Ovary (tissue), 9 donors: ENCODE data around the gene CA10. TPM values are rescaled to one million over a fixed set of nuclear protein-coding genes. Genes with fewer than 3 reads are reported as not detected.

Source experiments
- DNase-seq, 5 donors: peaks; one replicate each; pipeline ENCODE4 v3.0.0-alpha.2; 2019 to 2020
- H3K27ac ChIP-seq, 2 donors: fragments of 200-600 bp; one replicate each; pipeline versions ENCODE4 v1.5.1 to v1.8.0; 2019 to 2022
- H3K27me3 ChIP-seq: fragments of 200-600 bp; one replicate; pipeline ENCODE4 v1.8.0; 2022
- H3K36me3 ChIP-seq: fragments of 200-600 bp; sonication (generic); one replicate; pipeline ENCODE4 v1.5.1; 2019
- H3K4me1 ChIP-seq: one replicate; pipeline ENCODE4 v1.8.1; 2013; ENCODE audit warnings: mild to moderate bottlenecking, moderate library complexity; ENCODE audit not compliant: insufficient read depth
- H3K4me3 ChIP-seq: fragments of 200-600 bp; sonication (generic); one replicate; pipeline ENCODE4 v1.5.1; 2017
- H3K9me3 ChIP-seq, 2 donors: fragments of 200-600 bp in 1 of 2; sonication (generic) in 1 of 2; one replicate each; pipeline versions ENCODE4 v1.5.1 to v1.8.1; 2013 to 2019; ENCODE audit warnings: mild to moderate bottlenecking in 1 of 2, moderate library complexity in 1 of 2
- CTCF ChIP-seq, 3 donors: fragments of 450-650 bp in 2 of 3; fragments of 200-600 bp in 1 of 3; IDR thresholded peaks; one replicate each; pipeline versions ENCODE4 v1.5.1 to v1.8.0; 2016 to 2022; ENCODE audit warnings: antibody characterized with exemption in 3 of 3, mild to moderate bottlenecking in 1 of 3
- EP300 ChIP-seq: sonication (generic); formaldehyde crosslinking; IDR thresholded peaks from one replicate; pipeline ENCODE4 v1.6.1; 2017; ENCODE audit warnings: antibody characterized with exemption
- POLR2A ChIP-seq: fragments of 450-650 bp; IDR thresholded peaks from one replicate; pipeline ENCODE4 v1.6.1; 2017; ENCODE audit warnings: antibody characterized with exemption, mild to moderate bottlenecking, moderate library complexity
- WGBS, 3 donors: extraction: QIAGEN DNeasy Blood & Tissue Kit in 1 of 3; methylation state at CpG; one replicate each; pipeline versions ENCODE4 v1.1.5 to v1.1.7; 2013 to 2017; 5-methylcytosine and 5-hydroxymethylcytosine counted together
- intact Hi-C, 4 donors: fragments of 100-400 bp; cut with DNase I; formaldehyde crosslinking; loops; one replicate each; pipeline versions ENCODE4 v1.11.0 to v1.15.1; 2022 to 2023
- polyA plus RNA-seq, 2 donors: library from polyadenylated mRNA; stranded (reverse); fragments of 200-250 nt in 1 of 2; fragments of 350-450 nt in 1 of 2; fragmentation: Illumina TruSeq in 1 of 2; extraction: RNeasy Lipid Tissue Mini Kit (QIAGEN cat#74804) in 1 of 2; gene quantifications; one replicate each; pipeline ENCODE4 v1.2.3, GENCODE V29; 2013 to 2014
- total RNA-seq, 7 donors: library from RNA; depleted of rRNA in 2 of 7; stranded (reverse); fragments of >200 nt in 2 of 7; fragmentation: NEBNext Ultra II Directional in 3 of 7; extraction: Animal tissue kit (Norgen Biotek cat#: 25700) in 3 of 7; gene quantifications; one replicate each; pipeline versions ENCODE4 v1.1.0 to v1.2.4, GENCODE V29; 2016 to 2023
- donor health status: DM: no; HTN: no; CAD: no; lungs with moderate emphysema.
- donor health status: DM: no; HTN: no; CAD: no.
- donor health status: Bipolar disorder and iron deficiency.
- donor health status: DM: yes; HTN: yes; CAD: no.
- donor health status: DM: no; HTN: no; CAD: no.
- donor health status: DM: yes; HTN: yes; CAD: no.

Gene CA10
- total and polyA plus RNA-seq, 9 donors: 0.34 to 4.3 (median 1.2) TPM; not detected in 2

DNA sequence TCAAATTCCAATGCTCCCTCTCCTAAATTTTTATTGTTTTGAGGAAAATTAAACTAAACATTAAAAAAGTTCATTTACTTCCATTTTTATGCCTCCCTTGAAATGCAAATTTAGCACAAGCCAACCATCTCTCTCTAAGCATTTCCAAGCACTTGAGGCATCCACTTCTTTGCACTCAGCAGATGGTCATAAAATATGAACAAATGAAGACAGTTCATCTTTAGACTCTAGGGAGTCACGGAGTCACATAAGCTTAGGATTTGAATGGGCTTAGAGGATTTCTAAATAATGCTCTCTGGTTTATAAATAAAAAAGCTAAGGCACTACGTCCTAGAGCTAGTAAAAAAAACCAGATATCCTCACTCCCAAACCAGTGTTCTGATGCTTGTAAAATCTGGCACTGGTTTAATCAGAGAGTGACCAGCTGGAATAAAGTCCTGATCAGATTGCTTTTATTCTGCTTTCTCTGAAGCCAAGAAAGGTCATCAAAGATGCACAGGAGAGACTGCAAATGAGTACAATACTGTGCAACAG, 204.2 kb downstream of the CA10 start:
- Histone ChIP-seq H3K27ac (no peak overlapping the region), H3K36me3 (no peaks in the 10 kb centered on the region), H3K9me3 (no peaks in the 10 kb centered on the region), H3K4me3 (no peak overlapping the region), H3K27me3 (no peaks in the 10 kb centered on the region), H3K4me1 (no peaks in the 10 kb centered on the region)
- 9 to 17% (median 13%) methylated on average over 2 of the region's 2 CpGs for WGBS, 3 donors
- TF ChIP-seq POLR2A (no peak), EP300 (no peak), CTCF (IDR thresholded peaks at IDR 0.05) (no peak)
- DNase-seq: no peak
- intact Hi-C loops: no loop called here

GRCh38 chr17:51951741-51952140, 206.8 kb downstream of the CA10 start:
- H3K9me3 ChIP-seq: no peaks in the 10 kb centered on the region
- H3K4me1 ChIP-seq: no peaks in the 10 kb centered on the region
- no peak overlapping the region for H3K4me3 ChIP-seq
- no peak overlapping the region for H3K27ac ChIP-seq
- WGBS, 3 donors: 0 to 3% (median 1%) methylated on average over 2 of the region's 2 CpGs
- TF ChIP-seq CTCF (IDR thresholded peaks at IDR 0.05): no peak
- intact Hi-C loops: no loop called here
- H3K27me3 ChIP-seq: no peaks in the 10 kb centered on the region
- no peaks in the 10 kb centered on the region for H3K36me3 ChIP-seq
- no peak for DNase-seq

- Histone ChIP-seq H3K4me1 (no peaks in the 10 kb centered on the region), H3K9me3 (no peaks in the 10 kb centered on the region), H3K4me3 (no peak overlapping the region), H3K36me3 (no peaks in the 10 kb centered on the region), H3K27me3 (no peaks in the 10 kb centered on the region), H3K27ac (no peak overlapping the region)
- DNase-seq: no peak
- TF ChIP-seq POLR2A (no peak), EP300 (no peak), CTCF (IDR thresholded peaks at IDR 0.05) (no peak)
- 91 to 95% (median 94%) methylated on average over 4 of the region's 4 CpGs for WGBS, 3 donors
- intact Hi-C loops: no loop called here
Measured at GRCh38 chr17:51948128-51948527, 210.4 kb downstream of the CA10 start.

DNA sequence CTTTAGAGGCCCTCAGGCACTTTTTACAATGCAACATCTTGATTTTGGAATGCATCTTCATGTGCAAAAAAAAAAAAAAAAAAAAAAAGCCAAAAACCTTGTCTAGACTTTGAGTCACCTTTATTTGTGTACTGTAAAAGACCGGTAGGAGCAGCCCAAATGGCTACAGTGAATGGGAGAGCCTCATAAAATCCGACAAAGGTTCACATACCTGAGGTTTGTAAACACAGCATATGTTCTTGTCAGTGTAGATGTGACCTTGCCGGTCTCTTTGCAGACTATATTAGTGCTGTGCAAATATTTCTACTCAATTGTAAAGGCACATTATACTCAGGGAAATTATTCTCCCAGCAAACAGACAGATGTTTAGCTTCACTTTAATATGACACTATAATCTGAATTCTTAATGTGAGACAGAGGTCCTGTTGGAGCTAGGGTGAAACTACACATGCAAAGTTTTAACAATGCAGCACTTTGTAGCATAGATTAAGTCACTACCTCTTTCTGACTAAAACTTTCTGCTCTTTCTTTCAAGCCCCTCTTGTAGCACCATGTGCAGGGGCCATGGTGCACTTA, 211.3 kb downstream of the CA10 start:
- no peak overlapping the region for H3K4me3 ChIP-seq
- H3K36me3 ChIP-seq: no peaks in the 10 kb centered on the region
- H3K27ac ChIP-seq: no peak overlapping the region
- H3K27me3 ChIP-seq: no peaks in the 10 kb centered on the region
- H3K4me1 ChIP-seq: no peaks in the 10 kb centered on the region
- DNase-seq: no peak
- TF ChIP-seq CTCF (IDR thresholded peaks at IDR 0.05) (no peak), POLR2A (no peak), EP300 (no peak)
- intact Hi-C loops: no loop called here
- WGBS, 3 donors: 32 to 46% (median 35%) methylated on average over 3 of the region's 3 CpGs
- no peaks in the 10 kb centered on the region for H3K9me3 ChIP-seq
